Fibroblast of pulmonary artery (primary cell): ENCODE results near the gene MZT2A.
"Not testable (repeated sequence)": the region's sequence is repeated elsewhere in the genome, so short reads cannot be mapped to it uniquely, and the experiment has no call there.

Experiments
- DNase-seq: peaks from one replicate; pipeline ENCODE4 v3.0.0-alpha.2; 2010; ENCODE audit warnings: low read depth
- H3K4me3 ChIP-seq: replicated peaks from 2 replicates; pipeline ENCODE4 v1.5.1; 2011; ENCODE audit warnings: low read depth, mild to moderate bottlenecking, control low read depth, low read length, moderate library complexity
- CTCF ChIP-seq: IDR thresholded peaks from 2 replicates; pipeline ENCODE4 v1.5.1; 2011; ENCODE audit warnings: mild to moderate bottlenecking, control low read depth, low read length, inconsistent platforms; ENCODE audit errors: missing control alignments

The MZT2A gene

GRCh38 chr2:131478074-131478849, 13.9 kb downstream of the MZT2A start:
- not testable (repeated sequence) for H3K4me3 ChIP-seq

GRCh38 chr2:131477227-131477626, 15.0 kb downstream of the MZT2A start:
- not testable (repeated sequence) for H3K4me3 ChIP-seq, DNase-seq

More at GRCh38 chr2:131478074-131478849, 13.9 kb downstream of the MZT2A start:
- DNase-seq, result not testable (repeated sequence)

- H3K4me3 ChIP-seq, DNase-seq: not testable (repeated sequence)
These were observed 15.8 kb downstream of the MZT2A start for GRCh38 chr2:131476363-131476762.

- H3K4me3 ChIP-seq, result no peak within 1 kb of the TSS
- no peak for DNase-seq
- no peak for TF ChIP-seq CTCF
These were observed 16.4 kb downstream of the MZT2A start, which contains the start of gene TUBA3D for GRCh38 chr2:131475831-131476230. TSS of gene TUBA3D (plus strand) at chr2:131476119. CDS start at chr2:131476200, 81 bp downstream.

GRCh38 chr2:131473266-131473665, 18.9 kb downstream of the MZT2A start:
- not testable (repeated sequence) for DNase-seq, H3K4me3 ChIP-seq

- not testable (repeated sequence) for DNase-seq, H3K4me3 ChIP-seq
These were observed 20.6 kb downstream of the MZT2A start for GRCh38 chr2:131471624-131472023.

- not testable (repeated sequence) for DNase-seq, H3K4me3 ChIP-seq
These were observed 21.3 kb downstream of the MZT2A start for GRCh38 chr2:131470944-131471343.

GRCh38 chr2:131467722-131468121, 24.5 kb downstream of the MZT2A start:
- H3K4me3 ChIP-seq, DNase-seq: not testable (repeated sequence)

- DNase-seq, result not testable (repeated sequence)
These were observed 37.3 kb downstream of the MZT2A start for GRCh38 chr2:131454914-131455313.

GRCh38 chr2:131451265-131451949, 40.8 kb downstream of the MZT2A start:
- DNase-seq, H3K4me3 ChIP-seq: not testable (repeated sequence)

More at GRCh38 chr2:131454914-131455313, 37.3 kb downstream of the MZT2A start:
- not testable (repeated sequence) for H3K4me3 ChIP-seq

- H3K4me3 ChIP-seq, DNase-seq: not testable (repeated sequence)
These were observed 44.2 kb downstream of the MZT2A start for GRCh38 chr2:131447981-131448380.

- no peak for DNase-seq
- TF ChIP-seq CTCF, result no peak
These were observed 46.3 kb downstream of the MZT2A start for GRCh38 chr2:131445896-131446295.

GRCh38 chr2:131445515-131445797, 46.7 kb downstream of the MZT2A start:
- not testable (repeated sequence) for DNase-seq, H3K4me3 ChIP-seq

More at GRCh38 chr2:131445896-131446295, 46.3 kb downstream of the MZT2A start:
- H3K4me3 ChIP-seq, result no peak overlapping the region

- not testable (repeated sequence) for H3K4me3 ChIP-seq, DNase-seq
These were observed 47.3 kb downstream of the MZT2A start for GRCh38 chr2:131444736-131445514.

GRCh38 chr2:131440742-131441468, 51.3 kb downstream of the MZT2A start:
- DNase-seq, H3K4me3 ChIP-seq: not testable (repeated sequence)
